ENCODE data around the gene PEX26.

GRCh38 chr22:18130018-18130417 is 52.2 kb downstream of the PEX26 start:
- TF ChIP-seq, protein P1, sequence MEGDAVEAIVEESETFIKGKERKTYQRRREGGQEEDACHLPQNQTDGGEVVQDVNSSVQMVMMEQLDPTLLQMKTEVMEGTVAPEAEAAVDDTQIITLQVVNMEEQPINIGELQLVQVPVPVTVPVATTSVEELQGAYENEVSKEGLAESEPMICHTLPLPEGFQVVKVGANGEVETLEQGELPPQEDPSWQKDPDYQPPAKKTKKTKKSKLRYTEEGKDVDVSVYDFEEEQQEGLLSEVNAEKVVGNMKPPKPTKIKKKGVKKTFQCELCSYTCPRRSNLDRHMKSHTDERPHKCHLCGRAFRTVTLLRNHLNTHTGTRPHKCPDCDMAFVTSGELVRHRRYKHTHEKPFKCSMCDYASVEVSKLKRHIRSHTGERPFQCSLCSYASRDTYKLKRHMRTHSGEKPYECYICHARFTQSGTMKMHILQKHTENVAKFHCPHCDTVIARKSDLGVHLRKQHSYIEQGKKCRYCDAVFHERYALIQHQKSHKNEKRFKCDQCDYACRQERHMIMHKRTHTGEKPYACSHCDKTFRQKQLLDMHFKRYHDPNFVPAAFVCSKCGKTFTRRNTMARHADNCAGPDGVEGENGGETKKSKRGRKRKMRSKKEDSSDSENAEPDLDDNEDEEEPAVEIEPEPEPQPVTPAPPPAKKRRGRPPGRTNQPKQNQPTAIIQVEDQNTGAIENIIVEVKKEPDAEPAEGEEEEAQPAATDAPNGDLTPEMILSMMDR (IDR thresholded peaks at IDR 0.05) = no peak
- TF ChIP-seq POLR2A (IDR thresholded peaks at IDR 0.05) = no peak

Measured in right lobe of liver (tissue), 4 donors.